ENCODE measurements around the gene MYH9.

- TF ChIP-seq CTCF (conservative IDR thresholded peaks at IDR 0.05) (no peak), ZFX (IDR thresholded peaks at IDR 0.05) (no peak)
These were observed 153.6 kb downstream of the MYH9 start for GRCh38 chr22:36234213-36234612.
